GM21526 (cell line): ENCODE results near the gene SH3PXD2A.
"Not testable (repeated sequence)": the region's sequence is repeated elsewhere in the genome, so short reads cannot be mapped to it uniquely, and the experiment has no call there.

Experiments
- ATAC-seq: cut with Tn5 transposase; IDR thresholded peaks from one replicate; pipeline ENCODE4 v1.9.1; 2021; ENCODE audit warnings: moderate library complexity; ENCODE audit not compliant: unreplicated experiment, low FRiP score

SH3PXD2A gene

DNA sequence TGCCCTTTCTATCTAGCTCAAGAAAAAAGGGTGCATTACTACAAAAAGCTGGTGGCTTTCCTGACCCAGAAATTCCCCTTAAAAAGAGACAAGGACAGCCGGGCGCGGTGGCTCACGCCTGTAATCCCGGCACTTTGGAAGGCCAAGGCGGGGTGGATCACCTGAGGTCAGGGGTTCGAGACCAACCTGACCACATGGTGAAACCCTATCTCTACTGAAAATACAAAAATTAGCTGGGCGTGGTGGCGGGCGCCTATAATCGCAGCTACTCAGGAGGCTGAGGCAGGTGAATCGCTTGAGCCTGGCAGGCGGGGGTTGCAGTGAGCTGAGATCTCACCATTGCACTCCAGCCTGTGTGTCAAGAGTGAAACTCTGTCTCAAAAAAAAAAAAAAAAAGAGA, 82.5 kb downstream of the SH3PXD2A start:
- ATAC-seq: not testable (repeated sequence)

DNA sequence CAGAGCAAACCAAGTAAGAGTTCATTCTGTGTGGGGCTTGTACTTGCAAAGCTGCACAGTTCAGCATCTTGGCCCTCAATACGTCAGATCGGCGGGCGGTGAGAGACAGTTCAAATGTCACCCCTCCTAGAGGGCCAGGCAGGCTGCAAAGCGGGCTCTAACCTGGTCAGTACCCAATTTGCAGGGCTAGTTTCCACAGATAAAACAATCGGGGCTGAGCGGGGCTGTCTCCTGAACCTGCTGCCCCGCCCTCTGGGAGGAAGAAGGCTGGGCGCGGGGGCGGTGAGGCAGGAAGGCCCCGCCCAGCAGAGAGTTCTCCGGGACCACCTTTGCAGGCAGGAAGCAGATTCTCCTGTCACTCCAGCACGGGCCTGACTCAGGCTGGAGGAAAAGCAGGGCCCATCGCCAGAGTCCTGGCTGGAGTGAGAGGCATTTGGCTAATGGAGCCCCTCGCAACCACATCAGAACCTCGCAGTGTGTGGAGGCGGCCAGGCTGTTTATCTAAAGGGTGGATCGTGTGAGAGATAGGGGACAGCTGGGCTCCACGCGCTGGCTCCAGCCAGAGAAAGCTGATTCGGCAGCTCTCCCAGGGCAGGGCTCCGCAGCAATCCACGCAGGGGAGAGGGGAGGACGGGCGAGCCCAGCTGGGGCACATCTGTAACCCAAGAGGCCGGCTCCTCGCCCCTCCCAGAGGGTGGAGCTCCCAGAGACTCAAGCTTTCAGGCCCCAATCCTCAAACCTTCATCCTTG, 83.1 kb downstream of the SH3PXD2A start:
- peak; percentile 56 for ATAC-seq

DNA sequence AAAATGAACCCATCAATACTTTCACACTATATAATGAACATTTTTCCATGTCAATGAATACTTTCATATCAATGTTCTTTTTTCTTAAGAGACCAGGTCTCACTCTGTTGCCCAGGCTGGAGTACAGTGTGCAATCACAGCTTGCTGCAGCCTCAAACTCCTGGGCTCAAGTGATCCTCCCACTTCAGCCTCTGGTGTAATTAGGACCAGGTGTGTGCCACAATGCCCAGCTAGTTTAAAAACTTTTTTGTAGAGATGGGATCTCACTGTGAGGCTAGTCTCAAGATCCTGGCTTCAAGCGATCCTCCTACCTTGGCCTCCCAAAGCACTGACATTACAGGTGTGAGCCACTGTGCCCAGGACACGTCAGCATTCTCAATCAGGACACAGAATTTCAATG, 85.2 kb downstream of the SH3PXD2A start:
- no peak for ATAC-seq

DNA sequence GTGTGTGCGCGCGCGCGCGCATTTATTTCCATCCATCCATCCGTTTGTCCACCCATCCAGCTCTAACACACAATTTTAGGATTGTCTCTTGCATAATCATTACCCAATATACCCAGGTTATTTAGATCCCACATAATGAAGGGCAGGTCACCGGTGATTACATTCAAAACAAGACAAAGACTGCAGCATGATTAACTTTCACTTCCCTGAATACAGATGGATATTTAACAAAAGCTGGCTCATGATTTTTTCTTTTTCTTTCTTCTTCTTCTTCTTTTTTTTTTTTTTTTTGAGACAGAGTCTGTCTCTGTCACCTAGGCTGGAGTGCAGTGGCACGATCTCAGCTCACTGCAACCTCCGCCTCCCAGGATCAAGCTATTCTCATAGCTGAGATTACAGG, 86.2 kb downstream of the SH3PXD2A start:
- no peak for ATAC-seq

DNA sequence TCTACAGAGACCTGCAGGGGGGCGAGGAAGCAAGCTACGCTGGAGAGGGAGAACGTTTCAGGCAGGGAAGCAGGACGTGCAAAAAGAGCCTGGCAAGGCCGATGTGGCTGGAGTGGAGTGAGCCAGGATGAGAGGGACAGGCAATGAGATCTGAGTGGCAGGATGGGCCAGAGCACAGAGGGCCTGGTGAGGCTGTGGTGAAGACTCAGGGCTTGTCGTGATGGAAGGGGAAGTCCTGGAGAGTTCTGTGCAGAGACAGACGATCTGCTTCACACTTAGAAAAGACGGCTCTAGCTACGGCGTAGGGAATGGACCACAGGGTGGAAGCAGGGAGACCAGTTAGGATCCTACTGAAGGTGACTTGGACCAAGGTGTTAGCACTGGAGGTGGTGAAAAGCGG, 87.0 kb downstream of the SH3PXD2A start:
- no peak for ATAC-seq

DNA sequence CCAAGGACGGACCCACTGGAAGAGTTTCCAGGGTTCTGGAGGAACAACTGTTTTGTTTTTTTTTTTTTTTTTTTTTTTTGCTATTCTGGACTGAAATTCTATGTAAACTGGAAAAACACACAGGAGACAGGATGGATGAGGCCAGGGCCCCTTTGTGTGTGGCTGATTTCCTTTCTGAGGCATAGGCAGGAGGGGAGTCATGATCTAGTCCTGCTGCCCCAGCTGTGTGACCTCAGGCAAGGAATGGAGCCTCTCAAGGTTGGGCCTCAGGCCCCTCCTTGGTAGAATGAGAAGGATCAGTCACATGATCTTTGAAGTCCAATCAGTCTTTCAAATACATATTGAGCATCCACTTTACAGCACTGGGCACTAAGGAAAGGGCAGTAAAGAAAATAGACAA, 87.6 kb downstream of the SH3PXD2A start:
- no peak for ATAC-seq

DNA sequence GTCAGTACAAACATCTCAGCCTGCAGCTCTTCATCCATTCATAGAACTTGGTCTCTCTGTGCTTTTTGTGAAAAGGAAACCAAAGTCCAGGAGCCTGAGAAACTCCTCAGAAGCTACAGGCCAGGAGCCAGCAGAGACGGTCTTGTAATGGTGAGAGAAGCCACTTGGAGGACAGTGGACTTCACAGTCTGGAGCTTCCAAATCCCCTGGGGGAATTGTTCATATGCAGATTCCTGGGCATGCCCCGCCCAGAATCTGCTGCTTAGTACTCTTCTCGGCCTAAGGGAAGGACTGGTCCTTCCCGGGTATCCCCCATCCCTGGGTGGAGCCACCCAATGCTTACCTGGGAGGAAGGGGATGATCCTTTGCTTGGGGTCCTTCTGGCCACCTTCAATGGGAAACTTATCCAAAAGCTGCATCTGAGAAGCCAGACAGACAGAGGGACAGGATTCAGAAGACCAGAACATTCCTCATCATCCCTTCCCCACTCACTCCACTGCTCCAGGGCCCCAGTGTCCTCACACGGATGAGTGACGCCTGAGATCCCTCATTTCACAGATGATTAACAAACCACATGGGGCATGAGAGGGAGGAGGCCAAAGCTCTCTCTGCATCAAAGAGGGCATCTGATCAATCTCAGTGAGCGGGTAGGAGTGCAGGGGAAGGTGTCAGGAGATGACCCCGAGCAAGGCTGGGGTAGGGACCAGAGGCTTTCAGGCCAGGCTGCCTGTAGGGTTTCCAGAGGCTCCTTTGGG, 88.4 kb downstream of the SH3PXD2A start:
- ATAC-seq: no peak

DNA sequence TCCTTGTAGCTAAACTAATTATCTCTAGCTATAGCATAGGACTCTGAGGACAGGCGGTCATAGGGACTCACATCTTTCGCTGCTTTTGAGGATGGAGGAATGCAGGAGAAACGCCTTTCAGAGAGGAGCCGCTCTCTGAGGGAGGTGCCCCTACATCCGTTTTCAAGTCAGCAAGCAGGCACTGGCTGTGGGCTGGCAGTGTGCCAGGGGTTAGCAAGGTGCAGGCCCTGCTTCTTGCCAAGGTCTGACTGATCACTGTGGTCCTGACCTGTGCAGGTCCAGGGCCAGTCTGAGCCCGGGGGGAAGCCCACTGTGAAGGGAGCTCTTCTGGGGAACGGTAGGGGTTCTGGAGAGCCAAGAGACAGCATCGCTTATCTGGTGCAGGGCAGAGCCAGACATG, 89.4 kb downstream of the SH3PXD2A start:
- no peak for ATAC-seq

DNA sequence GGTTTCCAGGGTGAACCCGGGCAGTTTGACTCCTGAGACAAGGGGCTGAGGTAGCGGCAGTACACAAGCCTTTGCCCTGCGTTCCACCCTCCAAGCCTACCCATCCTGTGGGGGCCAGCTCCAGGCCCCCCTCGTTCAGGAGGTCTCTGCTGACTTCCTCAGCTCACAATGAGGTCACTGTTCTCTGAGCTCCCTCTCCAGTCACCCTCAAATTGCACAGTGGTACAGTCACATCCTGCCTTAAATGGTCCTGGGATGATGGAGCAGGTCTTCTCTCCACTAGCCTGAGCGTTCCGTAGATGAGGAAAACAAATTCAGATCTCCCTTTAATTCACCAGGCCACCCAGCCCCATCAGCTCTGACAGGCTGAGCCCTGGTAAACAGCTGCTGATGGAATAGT, 90.2 kb downstream of the SH3PXD2A start:
- ATAC-seq: no peak

DNA sequence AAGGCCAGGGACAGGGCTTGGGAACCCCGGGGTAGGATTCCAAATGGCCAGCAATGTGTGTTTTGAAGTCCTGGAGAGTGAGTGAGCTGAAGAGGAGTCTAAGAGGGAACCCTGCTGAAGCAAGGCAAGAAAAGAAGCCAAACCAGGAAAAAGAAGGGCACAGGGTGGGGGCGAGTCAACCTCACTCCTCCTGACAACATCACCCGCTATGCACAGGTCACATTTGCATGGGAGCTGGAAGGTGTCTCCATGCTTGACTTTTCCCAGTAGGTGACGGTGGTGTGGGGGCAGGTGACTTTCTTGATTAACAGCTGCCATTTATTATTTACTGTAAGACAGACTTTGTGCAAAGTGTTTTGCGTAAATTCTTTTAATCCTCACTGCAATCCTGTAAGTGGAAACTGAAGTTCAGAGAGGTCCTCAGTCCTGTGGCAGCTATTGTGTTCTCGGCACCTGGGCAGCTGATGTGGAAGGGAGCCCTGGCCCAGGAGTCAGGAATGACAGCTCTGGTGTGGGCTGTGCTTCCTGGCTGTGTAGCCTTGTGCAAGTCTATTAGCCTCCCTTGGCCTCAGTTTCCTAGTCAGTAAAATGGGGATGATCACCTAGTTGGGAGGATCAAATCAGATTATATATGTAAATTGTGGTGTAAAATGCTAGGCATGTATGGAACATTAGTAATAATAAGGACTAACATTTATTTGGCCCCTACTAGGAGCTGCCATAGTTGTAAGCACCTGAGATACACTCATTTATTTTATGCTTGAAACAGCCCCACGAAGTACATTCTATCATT, 90.9 kb downstream of the SH3PXD2A start:
- ATAC-seq: no peak

DNA sequence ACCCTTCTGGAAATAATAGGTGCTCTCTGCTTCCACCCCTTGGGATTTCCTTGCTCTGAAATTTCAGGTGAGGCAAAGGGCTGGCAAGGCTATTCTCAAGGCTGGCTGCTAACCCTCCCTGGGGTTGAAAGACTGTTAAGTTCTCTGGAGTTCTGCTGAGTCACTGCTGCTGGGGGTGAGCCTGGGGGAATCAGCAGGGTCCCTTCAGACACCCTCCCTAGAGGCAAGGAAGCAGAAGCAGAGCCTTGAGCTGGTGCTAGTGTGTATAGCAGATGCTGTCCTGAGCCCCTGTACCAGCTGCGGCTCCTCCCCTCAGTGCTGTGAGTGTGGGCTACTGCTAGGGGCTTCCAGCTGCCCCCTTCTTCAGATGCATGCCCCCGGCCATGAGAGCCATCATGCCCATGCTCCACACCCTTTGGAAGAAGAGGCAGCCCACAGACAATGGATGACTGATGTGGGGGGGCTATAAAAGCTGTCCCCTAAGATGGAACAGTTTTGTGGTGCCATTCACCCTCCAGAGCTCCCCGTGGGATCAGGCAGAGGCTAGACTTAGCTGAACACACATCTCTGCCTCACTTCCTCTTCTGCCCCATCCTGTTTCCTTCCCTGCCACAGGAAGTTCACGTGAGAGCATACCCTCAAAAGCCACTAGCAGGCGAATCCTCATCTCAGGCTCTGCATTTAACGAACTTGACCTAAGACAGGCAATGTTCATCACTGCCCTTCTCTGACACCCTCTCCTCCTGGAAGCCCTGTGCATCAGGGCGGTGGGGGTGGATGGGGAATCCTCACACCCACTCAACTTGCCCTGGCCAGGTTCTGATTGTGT, 91.8 kb downstream of the SH3PXD2A start:
- no peak for ATAC-seq

DNA sequence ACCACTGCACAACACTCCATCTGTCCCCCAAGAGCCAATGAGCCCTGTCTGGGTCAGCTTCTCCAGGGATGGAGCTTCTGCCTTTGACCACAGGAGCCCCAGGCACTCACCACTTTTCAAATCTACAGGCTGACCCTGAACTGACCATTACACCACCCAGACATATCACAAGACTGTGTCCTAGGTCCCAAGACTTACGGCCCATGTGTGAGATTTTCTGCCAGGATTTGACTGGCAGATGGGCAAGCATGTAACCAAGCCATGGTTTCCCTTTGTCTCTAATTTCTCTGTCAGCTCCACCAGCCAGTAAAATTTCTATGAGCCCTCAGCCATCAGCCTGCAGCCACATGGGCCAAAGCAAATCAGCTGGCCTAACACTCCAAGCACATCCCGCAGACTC, 92.5 kb downstream of the SH3PXD2A start:
- no peak for ATAC-seq

DNA sequence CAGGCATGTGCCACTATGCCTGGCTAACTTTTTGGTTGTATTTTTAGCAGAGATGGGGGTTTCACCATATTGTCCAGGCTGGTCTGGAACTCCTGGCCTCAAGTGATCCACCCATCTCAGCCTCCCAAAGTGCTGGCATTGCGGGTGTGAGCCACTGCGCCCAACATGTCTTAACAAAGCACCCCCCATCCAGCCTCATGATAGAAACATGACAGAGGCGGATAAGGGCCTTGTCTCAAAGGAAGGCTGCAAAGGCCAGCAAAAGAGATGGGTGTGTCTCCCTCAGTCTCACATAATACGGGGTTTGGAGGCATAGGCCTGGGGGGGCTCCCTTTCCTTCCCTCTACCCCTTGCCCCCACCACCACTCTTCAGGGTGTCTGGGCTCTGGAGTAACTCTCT, 93.2 kb downstream of the SH3PXD2A start:
- no peak for ATAC-seq

DNA sequence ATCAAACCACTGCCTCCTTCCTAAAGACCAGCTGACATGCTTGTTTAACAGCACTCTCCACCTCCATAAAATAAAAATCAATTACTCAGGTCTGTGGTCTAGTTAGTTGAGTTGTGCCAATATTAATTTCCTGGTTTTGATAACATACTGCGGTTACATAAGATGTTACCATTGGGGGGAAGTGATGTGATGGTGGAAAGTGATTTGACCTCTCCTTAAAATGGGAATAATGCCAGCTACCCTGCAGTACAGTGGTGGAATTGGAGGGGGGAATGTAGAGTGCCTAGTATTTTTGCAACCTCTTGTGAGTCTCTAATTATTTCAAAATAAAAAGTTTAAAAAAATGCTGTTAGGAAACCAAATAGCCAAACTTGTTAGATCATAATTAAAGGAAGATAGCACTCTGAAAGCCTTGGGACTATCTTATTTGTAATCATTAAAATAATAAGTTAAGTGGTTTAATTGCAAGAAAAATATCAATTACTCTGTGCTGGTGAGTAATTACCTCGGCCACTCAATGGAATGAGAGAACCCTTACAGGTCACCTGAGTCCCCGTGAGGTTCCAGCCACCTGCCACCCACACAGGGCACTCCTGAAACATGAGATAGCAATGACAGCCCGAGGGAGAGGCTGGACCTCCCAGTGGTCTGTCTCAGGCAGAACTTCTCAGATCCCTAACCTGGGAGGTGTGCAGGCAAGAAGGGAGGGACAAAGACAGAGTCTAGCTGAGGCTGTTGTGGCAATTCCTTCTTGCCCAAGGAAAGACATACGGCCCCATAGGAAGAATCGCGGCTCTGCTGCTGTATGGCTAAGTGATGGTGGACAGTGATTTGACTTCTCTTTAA, 94.1 kb downstream of the SH3PXD2A start:
- no peak for ATAC-seq

DNA sequence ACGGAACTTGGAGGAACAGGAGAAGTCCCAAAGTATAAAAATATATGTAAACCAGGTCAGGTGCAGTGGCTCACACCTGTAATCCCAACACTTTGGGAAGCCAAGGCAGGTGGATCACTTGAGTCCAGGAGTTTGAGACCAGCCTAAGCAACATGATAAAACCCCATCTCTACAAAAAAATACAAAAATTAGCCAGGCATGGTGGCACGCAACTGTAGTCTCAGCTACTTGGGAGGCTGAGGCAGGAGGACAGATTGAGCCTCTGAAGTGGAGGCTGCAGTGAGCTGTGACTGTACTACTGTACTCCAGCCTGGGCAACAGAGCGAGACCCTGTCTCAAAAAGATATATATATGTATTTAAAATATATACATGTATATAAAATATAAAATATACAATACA, 95.1 kb downstream of the SH3PXD2A start:
- not testable (repeated sequence) for ATAC-seq

DNA sequence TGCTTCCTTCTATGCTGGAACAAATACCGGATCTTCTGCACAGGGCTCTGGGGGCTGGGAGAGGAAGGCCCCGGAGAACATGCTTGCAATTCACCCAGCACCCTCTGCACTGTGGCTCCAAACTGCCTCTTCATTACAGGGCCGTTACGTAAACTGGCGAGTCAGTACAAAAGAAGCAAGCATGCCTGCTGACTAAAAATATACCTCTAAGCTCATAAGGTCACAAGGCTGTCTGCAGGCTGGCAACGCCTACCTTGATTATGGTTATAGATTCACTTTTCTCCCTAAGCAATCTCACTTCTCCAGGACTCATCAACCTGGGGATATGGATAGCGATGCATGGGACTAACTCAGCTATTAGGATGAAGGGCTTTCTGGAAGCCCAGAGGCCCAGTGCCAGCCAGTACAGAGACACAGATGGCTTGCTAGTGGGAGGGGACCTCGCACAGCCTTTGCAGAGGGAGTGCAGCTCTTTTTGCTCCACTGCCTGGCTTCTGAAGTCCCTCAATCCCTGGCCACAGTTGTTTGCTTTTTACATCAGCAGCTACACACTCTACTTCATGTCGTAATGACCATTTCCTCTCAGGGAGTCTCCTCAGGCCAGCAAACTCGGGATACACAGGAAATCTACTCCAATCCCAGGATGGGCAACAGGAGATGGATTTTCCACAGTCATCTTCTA, 96.1 kb downstream of the SH3PXD2A start:
- ATAC-seq: no peak

DNA sequence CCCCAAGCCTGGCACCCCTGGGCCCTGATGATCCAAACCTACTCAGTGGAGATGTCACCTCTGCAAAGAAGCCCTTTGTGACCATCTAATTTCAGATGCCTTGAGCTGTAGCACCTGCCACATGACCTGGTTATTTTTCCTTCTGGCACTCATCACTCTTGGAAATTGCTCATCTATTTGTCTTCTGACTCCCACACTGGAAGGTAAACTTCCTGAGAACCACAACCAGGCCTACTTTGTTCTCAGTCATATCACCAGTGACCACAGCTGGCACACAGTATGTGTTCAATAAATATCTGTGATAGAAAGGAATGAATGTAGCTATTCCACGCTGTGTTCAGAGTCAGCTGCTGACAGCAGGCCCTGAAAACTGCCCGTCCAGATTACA, 97.1 kb downstream of the SH3PXD2A start:
- ATAC-seq: no peak

DNA sequence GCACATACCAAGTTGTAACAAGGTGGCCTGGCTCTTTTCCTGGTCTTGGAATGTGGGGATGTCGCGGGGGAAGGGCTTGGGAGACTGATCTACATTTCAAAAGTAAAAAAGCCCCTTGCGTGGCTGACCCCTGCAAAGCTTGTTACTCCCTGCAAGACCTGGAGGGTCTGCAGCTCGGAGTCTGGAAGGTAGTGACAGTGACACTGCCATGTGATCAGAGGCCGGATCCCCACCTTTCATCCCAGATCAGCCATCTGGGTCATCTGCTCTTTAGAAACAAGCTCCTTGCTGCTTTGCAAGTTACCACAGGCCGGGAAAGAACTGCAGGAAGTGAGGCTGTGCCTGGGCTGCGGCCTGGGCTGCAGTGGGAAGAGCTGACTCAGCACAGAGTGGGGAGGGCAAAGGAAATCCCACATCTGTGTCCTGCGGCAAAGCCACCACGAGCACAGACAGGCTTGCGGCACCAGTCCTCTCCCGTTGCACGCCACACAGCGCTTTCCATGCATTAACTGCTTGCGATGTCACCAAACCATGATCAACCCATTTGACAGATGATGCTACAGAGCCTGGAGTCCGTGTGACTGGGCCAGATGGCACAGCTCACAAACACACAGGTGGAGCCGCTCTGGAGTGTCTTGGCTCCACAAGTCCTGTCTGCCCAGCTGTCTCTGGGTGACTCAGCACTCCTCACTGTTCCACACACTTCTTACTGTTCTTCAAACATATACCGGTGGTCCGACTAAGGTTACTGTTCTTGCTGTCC, 97.7 kb downstream of the SH3PXD2A start:
- no peak for ATAC-seq
